Measurements from ENCODE around the gene JADE2. TPM values are rescaled to one million over a fixed set of nuclear protein-coding genes. Genes with fewer than 3 reads are reported as not detected.

JADE2 gene
- total RNA-seq, 1 donor from 2014 or later, result 30.3 TPM

DNA sequence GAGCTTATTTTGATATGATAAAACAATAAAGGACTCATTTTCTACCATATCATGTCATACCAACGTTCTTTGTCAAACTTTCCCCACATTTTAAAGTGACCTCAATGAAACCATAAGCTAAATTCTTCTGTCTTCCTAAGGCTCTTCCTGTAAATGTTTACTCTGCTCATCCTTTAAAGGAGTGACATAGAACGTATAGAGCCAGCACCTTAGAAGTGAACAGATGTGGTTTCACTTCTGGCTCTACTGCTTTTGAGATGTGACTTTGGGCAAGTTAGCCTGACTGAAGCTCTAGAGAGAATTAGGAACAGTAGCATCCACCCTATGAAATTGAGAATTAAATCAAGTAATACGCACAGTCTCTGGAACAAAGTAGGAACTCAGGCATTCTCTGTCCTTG lies 83.1 kb downstream of the JADE2 start:
- no peak for FAIRE-seq
- H3K9me3 ChIP-seq (ENCODE audit: insufficient read depth, low read depth, low read length), result no peaks in the 10 kb centered on the region
- Mint-ChIP-seq H3K4me3 (ENCODE audit: unreplicated experiment) (no peak overlapping the region), H3K27ac (ENCODE audit: unreplicated experiment) (no peak overlapping the region), H3K36me3 (ENCODE audit: low read depth, unreplicated experiment) (peaks cover 16% of the 10 kb centered on the region), H3K9me3 (ENCODE audit: unreplicated experiment) (no peaks in the 10 kb centered on the region), H3K4me1 (ENCODE audit: low read depth, unreplicated experiment) (peaks cover 2% of the 10 kb centered on the region), H3K27me3 (ENCODE audit: low read depth, unreplicated experiment) (no peaks in the 10 kb centered on the region)
- no peak overlapping the region for H3K4me2 ChIP-seq (ENCODE audit: low read length)
- no peaks in the 10 kb centered on the region for H4K20me1 ChIP-seq (ENCODE audit: insufficient read depth, low read length)
- no peak overlapping the region for H3K9ac ChIP-seq (ENCODE audit: low read length)
- no peak overlapping the region for H2AFZ ChIP-seq (ENCODE audit: low read depth, low read length)
- TF ChIP-seq CTCF (IDR thresholded peaks at IDR 0.05; ENCODE audit: insufficient read depth, low read depth, low read length) (no peak), EZH2 (IDR thresholded peaks at IDR 0.05; ENCODE audit: insufficient read depth, low read length) (no peak)
- no peak overlapping the region for H3K27ac ChIP-seq (ENCODE audit: low read depth, low read length)
- no peaks in the 10 kb centered on the region for H3K79me2 ChIP-seq (ENCODE audit: insufficient read depth, low read length)
- H3K27me3 ChIP-seq (ENCODE audit: insufficient read depth, low read length), result no peaks in the 10 kb centered on the region
- DNase-seq (ENCODE audit: low read depth), result no peak
- no peak overlapping the region for H3K4me3 ChIP-seq (ENCODE audit: insufficient read depth, low read depth, low read length)
- peaks cover 59% of the 10 kb centered on the region for H3K36me3 ChIP-seq (ENCODE audit: insufficient read depth, low read length)
- no peaks in the 10 kb centered on the region for H3K4me1 ChIP-seq (ENCODE audit: insufficient read depth, low read length)

GRCh38 chr5:134609232-134609851 lies 83.9 kb downstream of the JADE2 start:
- FAIRE-seq, result no peak
- Mint-ChIP-seq H3K4me1 (ENCODE audit: low read depth, unreplicated experiment) (peaks cover 2% of the 10 kb centered on the region), H3K9me3 (ENCODE audit: unreplicated experiment) (no peaks in the 10 kb centered on the region), H3K27ac (ENCODE audit: unreplicated experiment) (no peak overlapping the region), H3K36me3 (ENCODE audit: low read depth, unreplicated experiment) (peaks cover 18% of the 10 kb centered on the region), H3K4me3 (ENCODE audit: unreplicated experiment) (no peak overlapping the region), H3K27me3 (ENCODE audit: low read depth, unreplicated experiment) (no peaks in the 10 kb centered on the region)
- Histone ChIP-seq H3K4me1 (ENCODE audit: insufficient read depth, low read length) (no peaks in the 10 kb centered on the region), H3K9ac (ENCODE audit: low read length) (no peak overlapping the region), H3K4me3 (ENCODE audit: insufficient read depth, low read depth, low read length) (no peak overlapping the region), H4K20me1 (ENCODE audit: insufficient read depth, low read length) (no peaks in the 10 kb centered on the region), H3K36me3 (ENCODE audit: insufficient read depth, low read length) (peaks cover 54% of the 10 kb centered on the region), H3K27me3 (ENCODE audit: insufficient read depth, low read length) (no peaks in the 10 kb centered on the region), H3K9me3 (ENCODE audit: insufficient read depth, low read depth, low read length) (no peaks in the 10 kb centered on the region), H2AFZ (ENCODE audit: low read depth, low read length) (no peak overlapping the region), H3K4me2 (ENCODE audit: low read length) (no peak overlapping the region), H3K27ac (ENCODE audit: low read depth, low read length) (no peak overlapping the region), H3K79me2 (ENCODE audit: insufficient read depth, low read length) (no peaks in the 10 kb centered on the region)
- TF ChIP-seq CTCF (IDR thresholded peaks at IDR 0.05; ENCODE audit: insufficient read depth, low read depth, low read length) (no peak), EZH2 (IDR thresholded peaks at IDR 0.05; ENCODE audit: insufficient read depth, low read length) (no peak)
- no peak for DNase-seq (ENCODE audit: low read depth)

GRCh38 chr5:134610725-134611124 lies 85.3 kb downstream of the JADE2 start:
- H3K27ac Mint-ChIP-seq (ENCODE audit: unreplicated experiment), result no peak overlapping the region

More at GRCh38 chr5:134610725-134611124, 85.3 kb downstream of the JADE2 start:
- Histone ChIP-seq H3K9me3 (ENCODE audit: insufficient read depth, low read depth, low read length) (no peaks in the 10 kb centered on the region), H3K4me3 (ENCODE audit: insufficient read depth, low read depth, low read length) (no peak overlapping the region), H4K20me1 (ENCODE audit: insufficient read depth, low read length) (no peaks in the 10 kb centered on the region), H3K79me2 (ENCODE audit: insufficient read depth, low read length) (no peaks in the 10 kb centered on the region), H3K36me3 (ENCODE audit: insufficient read depth, low read length) (peaks cover 43% of the 10 kb centered on the region), H3K9ac (ENCODE audit: low read length) (no peak overlapping the region), H3K27me3 (ENCODE audit: insufficient read depth, low read length) (no peaks in the 10 kb centered on the region), H3K4me2 (ENCODE audit: low read length) (no peak overlapping the region), H3K27ac (ENCODE audit: low read depth, low read length) (no peak overlapping the region), H2AFZ (ENCODE audit: low read depth, low read length) (no peak overlapping the region), H3K4me1 (ENCODE audit: insufficient read depth, low read length) (no peaks in the 10 kb centered on the region)
- no peak overlapping the region for H3K4me3 Mint-ChIP-seq (ENCODE audit: unreplicated experiment)
- DNase-seq (ENCODE audit: low read depth) (no peak), FAIRE-seq (no peak)
- no peaks in the 10 kb centered on the region for H3K27me3 Mint-ChIP-seq (ENCODE audit: low read depth, unreplicated experiment)
- peaks cover 2% of the 10 kb centered on the region for H3K4me1 Mint-ChIP-seq (ENCODE audit: low read depth, unreplicated experiment)
- H3K36me3 Mint-ChIP-seq (ENCODE audit: low read depth, unreplicated experiment), result peaks cover 17% of the 10 kb centered on the region
- no peak for TF ChIP-seq EZH2 (IDR thresholded peaks at IDR 0.05; ENCODE audit: insufficient read depth, low read length)
- TF ChIP-seq CTCF (IDR thresholded peaks at IDR 0.05; ENCODE audit: insufficient read depth, low read depth, low read length), result no peak
- no peaks in the 10 kb centered on the region for H3K9me3 Mint-ChIP-seq (ENCODE audit: unreplicated experiment)
